SJSA1 (cell line): ENCODE results near the gene SERPINH1. TPM values are rescaled to one million over a fixed set of nuclear protein-coding genes. Genes with fewer than 3 reads are reported as not detected.
"Not testable (repeated sequence)": the region's sequence is repeated elsewhere in the genome, so short reads cannot be mapped to it uniquely, and the experiment has no call there.

Source experiments
- DNase-seq, 2 experiments: peaks; one replicate each; pipeline ENCODE4 v3.0.0-alpha.2; 2015 to 2020; ENCODE audit warnings: low spot score in 2 of 2, low read depth in 1 of 2
- H3K27ac ChIP-seq: fragments of 250-450 bp; sonication (Bioruptor Pico); 2 replicates; pipeline ENCODE4 v1.5.1; 2020; ENCODE audit warnings: mild to moderate bottlenecking, moderate library complexity
- H3K27me3 ChIP-seq: fragments of 250-450 bp; sonication (Bioruptor Pico); replicated peaks from 2 replicates; pipeline ENCODE4 v1.5.1; 2020; ENCODE audit warnings: mild to moderate bottlenecking, moderate library complexity
- H3K36me3 ChIP-seq: fragments of 250-450 bp; sonication (Bioruptor Pico); 2 replicates; pipeline ENCODE4 v1.5.1; 2020; ENCODE audit warnings: mild to moderate bottlenecking
- H3K4me1 ChIP-seq: fragments of 250-450 bp; sonication (Bioruptor Pico); replicated peaks from 2 replicates; pipeline ENCODE4 v1.6.1; 2021; ENCODE audit warnings: mild to moderate bottlenecking
- H3K4me3 ChIP-seq: fragments of 250-450 bp; sonication (Bioruptor Pico); 2 replicates; pipeline ENCODE4 v1.5.1; 2020; ENCODE audit warnings: mild to moderate bottlenecking
- H3K9me3 ChIP-seq: fragments of 250-450 bp; sonication (Bioruptor Pico); replicated peaks from 2 replicates; pipeline ENCODE4 v1.5.1; 2020; ENCODE audit warnings: mild to moderate bottlenecking
- total RNA-seq: library from RNA; depleted of rRNA; stranded (reverse); fragments of >200 nt; shearing (Covaris generic); gene quantifications from 2 replicates; pipeline ENCODE4 v1.2.3, GENCODE V29; 2014

The SERPINH1 gene
- total RNA-seq, 1 experiment from 2014 or later: 638 TPM

DNA sequence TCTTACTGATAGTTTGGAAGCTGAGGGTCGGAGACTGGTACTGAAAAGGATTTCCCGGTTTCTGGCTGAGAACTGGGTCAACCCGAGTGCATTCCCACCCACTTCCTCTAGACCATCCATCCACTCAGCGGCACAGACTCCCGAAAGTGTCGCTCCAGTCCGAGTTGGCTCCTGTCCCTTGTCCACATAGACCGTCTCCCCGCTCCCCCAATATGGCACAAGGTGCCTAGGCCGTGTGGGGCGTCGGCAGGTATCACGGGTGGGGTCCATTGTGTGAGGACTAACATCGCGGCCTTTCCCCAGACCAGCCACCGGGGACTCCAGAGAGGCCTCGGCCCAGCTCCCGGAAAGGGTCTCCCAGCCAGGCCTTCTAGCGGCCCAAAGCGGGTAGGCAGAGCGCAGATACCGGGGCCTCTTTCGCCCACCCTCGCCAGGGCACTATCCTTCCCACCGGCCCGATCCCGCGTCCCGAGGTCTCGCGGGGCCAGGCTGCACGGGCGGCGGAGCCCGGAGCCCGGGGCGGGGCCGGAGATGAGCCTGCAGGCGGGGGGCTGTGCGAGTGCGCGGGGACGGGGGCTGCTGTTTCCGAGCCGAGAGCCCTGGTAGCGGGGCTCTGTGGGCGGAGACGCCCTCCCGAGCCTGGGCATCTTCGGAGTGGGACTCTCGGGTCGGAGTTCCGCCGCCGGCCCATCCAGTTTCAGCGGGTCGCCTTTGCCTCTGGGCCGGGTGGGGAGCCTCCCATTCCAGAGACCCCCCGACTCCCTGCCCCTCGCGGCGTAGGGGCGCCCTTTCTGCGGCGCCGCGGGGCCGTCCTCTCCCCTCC, 21.1 kb downstream of the SERPINH1 start:
- Histone ChIP-seq H3K4me1 (peaks cover 8% of the 10 kb centered on the region), H3K4me3 (peak overlapping the region; percentile 67), H3K27me3 (no peaks in the 10 kb centered on the region), H3K27ac (peak overlapping the region; percentile 71), H3K36me3 (peaks cover 3% of the 10 kb centered on the region; the same call in 1 of the 2 replicates), H3K9me3 (no peaks in the 10 kb centered on the region)
- peak; percentile 50 to 66 for DNase-seq

DNA sequence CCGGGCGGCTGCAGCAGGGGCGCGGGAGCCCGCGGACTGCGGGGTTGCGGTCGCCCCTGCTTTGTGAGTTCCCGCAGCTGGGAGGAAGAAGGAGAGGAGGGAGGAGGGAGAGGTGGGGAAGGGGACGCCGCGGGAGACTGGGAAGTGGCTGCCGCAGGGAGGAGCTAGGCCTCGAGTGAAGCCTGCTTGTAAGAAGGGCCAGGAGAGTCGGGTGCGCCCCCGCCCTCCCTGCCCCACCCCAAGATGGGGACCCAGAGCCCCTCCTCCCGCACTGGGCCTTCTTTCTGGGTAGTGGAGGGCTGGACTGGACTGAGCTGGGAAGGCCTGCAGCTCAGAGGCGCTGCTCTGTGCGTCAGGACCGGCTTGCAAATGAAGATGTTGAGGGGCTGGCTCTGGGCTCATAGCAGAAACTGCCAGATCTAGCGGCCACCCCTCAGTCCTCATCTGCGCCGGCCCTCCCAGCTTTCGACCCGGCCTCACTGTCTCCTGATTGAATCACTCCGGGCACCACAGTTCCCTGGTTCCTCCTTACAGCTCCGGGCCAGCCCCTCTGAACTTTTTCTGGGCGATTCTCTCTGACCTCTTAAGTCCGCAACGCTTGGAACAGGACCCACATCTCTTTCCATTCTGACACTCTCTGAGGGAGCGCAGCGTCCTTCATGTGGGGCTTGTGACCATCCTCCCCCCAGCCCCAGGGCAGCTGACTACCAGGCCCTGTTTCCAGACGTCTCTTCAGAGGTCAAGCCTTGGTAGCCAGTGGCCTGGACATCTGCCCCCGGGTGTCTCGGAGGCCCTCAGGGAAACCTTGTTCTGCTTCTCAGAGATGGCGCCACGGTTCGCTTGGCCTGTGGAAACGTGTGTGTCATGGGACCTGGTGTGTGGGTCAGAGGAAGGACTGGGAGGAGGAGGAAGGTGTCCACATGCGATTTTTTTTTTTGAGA, 21.9 kb downstream of the SERPINH1 start:
- DNase-seq: no peak
- H3K4me1 ChIP-seq: peaks cover 8% of the 10 kb centered on the region
- peak overlapping the region; percentile 71 for H3K27ac ChIP-seq
- H3K4me3 ChIP-seq: peak overlapping the region; percentile 67
- H3K36me3 ChIP-seq: peaks cover 3% of the 10 kb centered on the region; the same call in 1 of the 2 replicates
- H3K9me3 ChIP-seq: no peaks in the 10 kb centered on the region
- H3K27me3 ChIP-seq: no peaks in the 10 kb centered on the region

DNA sequence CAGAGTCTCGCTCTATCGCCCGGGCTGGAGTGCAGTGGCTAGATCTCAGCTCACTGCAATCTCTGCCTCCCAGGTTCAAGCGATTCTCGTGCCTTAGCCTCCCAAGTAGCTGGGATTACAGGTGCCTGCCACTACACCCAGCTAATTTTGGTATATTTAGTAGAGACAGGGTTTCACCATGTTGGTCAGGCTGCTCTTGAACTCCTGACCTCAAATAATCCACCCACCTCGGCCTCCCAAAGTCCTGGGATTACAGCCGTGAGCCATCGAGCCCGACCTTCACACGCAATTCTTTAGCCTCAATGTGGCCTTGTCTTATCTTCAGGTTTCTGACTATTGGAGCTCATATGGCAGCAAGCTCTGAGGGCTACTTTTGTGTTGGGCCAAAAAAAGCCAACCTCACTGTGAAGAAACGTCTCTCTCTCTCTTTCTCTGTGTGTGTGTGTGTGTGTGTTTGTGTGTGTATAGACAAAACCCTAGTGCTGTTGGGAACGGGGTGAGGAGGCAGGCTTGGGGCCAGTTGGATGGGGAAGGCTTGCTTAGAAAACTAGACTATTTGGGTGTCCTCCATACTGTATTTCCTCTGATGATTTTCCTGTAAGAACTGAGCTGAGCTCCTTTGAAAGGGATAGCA, 22.7 kb downstream of the SERPINH1 start:
- H3K9me3 ChIP-seq, H3K4me3 ChIP-seq, H3K27ac ChIP-seq, H3K4me1 ChIP-seq, H3K27me3 ChIP-seq, H3K36me3 ChIP-seq, DNase-seq: not testable (repeated sequence)

DNA sequence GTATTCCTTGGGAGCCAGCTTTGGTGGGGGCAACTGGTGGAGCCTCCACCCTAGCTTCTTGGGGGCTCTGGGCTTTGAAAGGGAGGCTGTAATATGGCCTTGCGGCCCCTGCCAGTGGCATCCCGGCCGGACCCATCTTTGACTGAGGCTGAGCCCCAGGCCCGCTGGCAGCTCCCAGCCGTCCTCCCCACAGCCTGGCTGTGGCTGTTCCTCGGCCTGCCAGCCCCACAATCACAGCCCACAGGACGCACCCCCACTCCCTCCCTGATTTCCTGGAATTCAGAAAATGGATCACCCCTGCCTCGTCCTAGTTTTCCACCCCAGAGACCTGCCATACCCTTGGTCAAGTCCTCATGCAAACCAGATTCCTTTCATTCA, 23.2 kb downstream of the SERPINH1 start:
- no peaks in the 10 kb centered on the region for H3K9me3 ChIP-seq
- H3K4me3 ChIP-seq: no peak overlapping the region

GRCh38 chr11:75586395-75586794, 24.3 kb downstream of the SERPINH1 start:
- DNase-seq: no peak
- Histone ChIP-seq H3K4me3 (no peak overlapping the region), H3K27ac (no peak overlapping the region), H3K27me3 (no peaks in the 10 kb centered on the region), H3K4me1 (peaks cover 8% of the 10 kb centered on the region), H3K9me3 (no peaks in the 10 kb centered on the region), H3K36me3 (peaks cover 3% of the 10 kb centered on the region; the same call in 1 of the 2 replicates)

More for the DNA sequence above, 23.2 kb downstream of the SERPINH1 start:
- no peak for DNase-seq
- Histone ChIP-seq H3K36me3 (peaks cover 3% of the 10 kb centered on the region; the same call in 1 of the 2 replicates), H3K27ac (no peak overlapping the region), H3K4me1 (peaks cover 8% of the 10 kb centered on the region), H3K27me3 (no peaks in the 10 kb centered on the region)

GRCh38 chr11:75588051-75588481, 26.0 kb downstream of the SERPINH1 start:
- no peak overlapping the region for H3K27ac ChIP-seq
- H3K9me3 ChIP-seq: no peaks in the 10 kb centered on the region
- peaks cover 3% of the 10 kb centered on the region; the same call in 1 of the 2 replicates for H3K36me3 ChIP-seq
- H3K4me1 ChIP-seq: peaks cover under 1% of the 10 kb centered on the region
- no peak for DNase-seq
- no peak overlapping the region for H3K4me3 ChIP-seq
- H3K27me3 ChIP-seq: no peaks in the 10 kb centered on the region

- Histone ChIP-seq H3K27me3 (no peaks in the 10 kb centered on the region), H3K27ac (no peak overlapping the region), H3K4me1 (no peaks in the 10 kb centered on the region), H3K36me3 (no peaks in the 10 kb centered on the region), H3K4me3 (no peak overlapping the region), H3K9me3 (no peaks in the 10 kb centered on the region)
- no peak for DNase-seq
Observed at GRCh38 chr11:75589051-75589450, 27.0 kb downstream of the SERPINH1 start.

GRCh38 chr11:75589933-75590332, 27.9 kb downstream of the SERPINH1 start:
- DNase-seq: no peak
- H3K27me3 ChIP-seq: no peaks in the 10 kb centered on the region
- no peaks in the 10 kb centered on the region for H3K9me3 ChIP-seq
- no peak overlapping the region for H3K4me3 ChIP-seq
- H3K36me3 ChIP-seq: no peaks in the 10 kb centered on the region
- H3K27ac ChIP-seq: no peak overlapping the region
- H3K4me1 ChIP-seq: no peaks in the 10 kb centered on the region

- Histone ChIP-seq H3K27me3 (no peaks in the 10 kb centered on the region), H3K4me1 (no peaks in the 10 kb centered on the region), H3K4me3 (no peak overlapping the region), H3K27ac (no peak overlapping the region), H3K36me3 (no peaks in the 10 kb centered on the region), H3K9me3 (no peaks in the 10 kb centered on the region)
- no peak for DNase-seq
Observed at GRCh38 chr11:75591371-75591770, 29.3 kb downstream of the SERPINH1 start.

DNA sequence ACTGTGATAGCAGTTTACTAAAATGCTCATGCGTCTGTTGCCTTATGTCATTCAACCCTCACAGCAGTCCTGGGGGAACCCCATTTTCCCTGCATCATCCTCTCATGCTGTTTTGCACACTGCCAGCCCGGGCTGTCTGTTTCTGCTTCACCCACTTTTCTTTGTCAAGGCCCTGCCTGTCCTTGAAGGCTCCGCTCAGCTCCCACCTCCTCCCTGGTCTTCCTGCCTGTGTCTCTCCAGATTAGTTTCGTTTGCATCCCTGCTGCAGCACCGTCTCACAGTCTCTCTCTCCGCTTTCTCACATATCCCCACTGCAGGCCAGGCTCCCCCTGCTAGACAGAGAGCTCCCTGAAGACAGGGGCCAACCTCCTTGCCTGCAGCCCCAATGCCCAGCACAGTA, 29.9 kb downstream of the SERPINH1 start:
- Histone ChIP-seq H3K36me3 (no peaks in the 10 kb centered on the region), H3K9me3 (no peaks in the 10 kb centered on the region), H3K27me3 (no peaks in the 10 kb centered on the region), H3K27ac (no peak overlapping the region), H3K4me1 (no peaks in the 10 kb centered on the region), H3K4me3 (no peak overlapping the region)
- DNase-seq: no peak

DNA sequence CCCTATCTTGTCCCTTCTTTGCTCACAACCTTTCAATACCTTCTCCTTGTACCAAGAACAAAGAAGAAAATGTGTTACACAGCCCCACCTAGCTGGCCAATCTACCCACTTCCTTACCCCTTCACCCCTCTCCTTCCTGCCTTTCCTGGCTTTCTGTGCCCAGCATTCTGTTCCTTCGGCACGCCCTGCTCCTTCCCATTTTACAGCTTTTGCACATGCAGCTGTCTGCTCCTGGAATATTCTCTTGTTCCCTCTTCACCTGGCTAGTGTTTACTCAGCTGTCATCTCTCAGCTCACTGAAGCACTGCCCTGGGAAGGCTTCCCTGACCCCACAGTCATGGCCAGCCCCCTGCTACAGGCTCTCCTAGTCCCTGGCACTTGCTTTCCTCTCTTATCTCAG, 30.7 kb downstream of the SERPINH1 start:
- Histone ChIP-seq H3K36me3 (no peaks in the 10 kb centered on the region), H3K27ac (no peak overlapping the region), H3K4me1 (no peaks in the 10 kb centered on the region), H3K9me3 (no peaks in the 10 kb centered on the region), H3K27me3 (no peaks in the 10 kb centered on the region), H3K4me3 (no peak overlapping the region)
- no peak for DNase-seq

DNA sequence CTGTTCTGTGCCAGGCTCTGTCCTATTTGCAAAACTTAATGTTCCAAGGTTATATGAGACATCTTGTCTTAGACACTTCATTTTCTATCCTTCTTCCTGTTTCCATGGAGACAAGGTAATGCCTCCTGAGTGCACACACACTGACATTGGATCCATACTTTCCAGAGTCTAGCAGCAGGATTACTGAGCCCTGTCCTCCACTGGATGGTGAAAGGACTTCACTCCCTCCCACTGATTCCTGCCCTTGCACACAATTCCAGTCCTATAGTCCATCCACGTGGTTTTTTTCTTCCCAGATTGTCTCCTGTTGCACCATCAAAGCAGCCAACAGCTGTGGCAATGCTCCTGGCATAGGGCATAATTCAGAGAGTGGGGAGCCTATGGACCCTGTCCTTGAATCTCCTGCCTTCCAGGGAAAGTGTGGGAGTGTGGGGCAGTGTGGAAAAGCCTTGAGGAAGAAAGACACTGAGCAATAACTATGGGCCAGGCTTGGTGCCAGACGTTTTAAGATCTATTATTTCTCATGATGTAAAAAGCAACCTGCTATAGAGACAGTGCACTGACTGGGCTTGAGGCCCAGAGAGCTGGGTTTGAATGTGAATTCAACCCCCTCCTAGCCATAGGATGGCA, 31.3 kb downstream of the SERPINH1 start:
- Histone ChIP-seq H3K4me1 (no peaks in the 10 kb centered on the region), H3K36me3 (no peaks in the 10 kb centered on the region), H3K9me3 (no peaks in the 10 kb centered on the region), H3K27me3 (no peaks in the 10 kb centered on the region), H3K4me3 (no peak overlapping the region), H3K27ac (no peak overlapping the region)
- DNase-seq: no peak

- Histone ChIP-seq H3K36me3 (no peaks in the 10 kb centered on the region), H3K9me3 (no peaks in the 10 kb centered on the region), H3K27ac (no peak overlapping the region), H3K4me1 (no peaks in the 10 kb centered on the region), H3K27me3 (no peaks in the 10 kb centered on the region), H3K4me3 (no peak overlapping the region)
- DNase-seq: no peak
Observed at GRCh38 chr11:75594211-75594610, 32.2 kb downstream of the SERPINH1 start.
